ENCODE results near the gene PRB4.
"Not testable (repeated sequence)": the region's sequence is repeated elsewhere in the genome, so short reads cannot be mapped to it uniquely, and the experiment has no call there.

PRB4 gene

GRCh38 chr12:11310336-11310735 lies at the start of gene PRB4:
TSS of gene PRB4 (minus strand) at chr12:11310436. CDS start at chr12:11310398, 38 bp downstream.
- DNase-seq, result no peak

GRCh38 chr12:11351736-11352135 lies 41.5 kb upstream of the PRB4 start:
- not testable (repeated sequence) for DNase-seq

DNA sequence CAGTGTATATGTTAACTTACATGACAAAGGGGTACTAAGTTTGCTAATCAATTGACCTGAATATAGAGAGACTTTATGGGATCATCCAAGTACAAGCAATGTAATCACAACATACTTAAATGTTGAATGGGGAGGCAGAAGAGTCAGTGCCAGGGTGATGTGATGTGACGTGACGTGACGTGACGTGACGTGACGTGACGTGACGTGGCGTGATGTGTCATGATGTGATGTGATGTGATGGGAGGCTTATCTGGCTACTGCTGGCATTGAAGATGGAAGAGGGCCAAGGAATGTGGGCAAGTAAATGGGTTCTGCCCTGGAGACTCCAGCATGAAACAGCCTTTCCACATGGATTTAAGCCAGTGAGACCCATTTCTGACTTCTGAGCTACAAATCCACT lies 38.2 kb upstream of the PRB4 start:
- DNase-seq, result no peak

DNA sequence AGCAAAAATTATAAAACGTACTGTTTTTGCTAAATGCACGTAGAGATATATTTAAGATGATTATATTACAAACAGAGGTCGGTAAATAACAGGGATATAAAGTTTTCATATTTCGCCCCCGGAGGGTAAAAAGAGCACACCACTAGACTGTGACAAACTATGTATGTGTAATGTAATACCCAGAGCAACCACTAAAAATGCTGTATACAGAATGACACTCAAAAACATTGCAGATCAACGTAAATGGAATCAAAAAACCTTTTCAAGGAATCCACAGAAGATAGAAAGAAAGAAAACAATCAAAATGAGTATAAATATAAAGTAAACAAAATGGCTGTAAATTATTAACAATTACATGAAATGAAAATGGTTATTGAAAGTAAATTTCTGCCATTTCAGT lies 37.6 kb upstream of the PRB4 start:
- no peak for DNase-seq

GRCh38 chr12:11344500-11344899 lies 34.3 kb upstream of the PRB4 start:
- no peak for DNase-seq

DNA sequence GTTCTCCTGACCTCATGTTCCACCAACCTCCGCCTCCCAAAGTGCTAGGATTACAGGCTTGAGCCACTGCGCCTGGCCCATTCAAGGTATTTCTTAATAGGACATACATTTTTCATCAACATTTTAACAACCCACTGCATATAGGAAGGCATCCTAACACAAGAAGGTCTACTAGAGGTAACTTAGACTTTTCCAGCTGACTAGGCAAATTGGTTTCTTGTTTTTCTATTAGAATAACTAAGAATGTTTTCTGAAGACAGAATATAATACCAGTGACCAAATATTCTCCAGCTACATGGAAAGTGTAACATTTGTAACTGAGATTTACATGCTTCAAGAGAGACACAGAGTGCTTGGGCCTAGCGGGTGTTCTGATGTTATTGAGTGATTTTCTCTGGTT lies 14.2 kb upstream of the PRB4 start:
- DNase-seq, result no peak

GRCh38 chr12:11321980-11322379 lies 11.7 kb upstream of the PRB4 start:
- DNase-seq, result no peak

GRCh38 chr12:11307143-11307542 lies 3.1 kb downstream of the PRB4 start:
- DNase-seq, result no peak

DNA sequence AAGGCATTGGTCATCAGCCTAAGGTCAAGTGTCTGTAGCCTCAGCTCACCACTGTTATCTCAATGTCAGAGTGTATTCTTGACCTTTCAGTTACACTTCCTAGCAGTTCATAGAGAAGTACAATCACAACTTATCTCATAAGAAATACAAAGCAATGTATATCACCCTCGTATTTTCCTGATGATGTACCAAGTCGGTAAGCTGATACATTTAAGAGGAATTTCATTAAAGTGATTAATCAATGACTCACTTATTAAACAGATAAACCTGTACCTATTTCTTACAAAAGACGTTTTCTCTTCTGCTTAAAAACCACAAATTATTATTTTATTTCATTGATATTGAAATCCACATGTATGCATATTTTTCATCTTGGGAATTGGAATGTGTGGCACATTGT lies 36.8 kb downstream of the PRB4 start:
- no peak for DNase-seq

DNA sequence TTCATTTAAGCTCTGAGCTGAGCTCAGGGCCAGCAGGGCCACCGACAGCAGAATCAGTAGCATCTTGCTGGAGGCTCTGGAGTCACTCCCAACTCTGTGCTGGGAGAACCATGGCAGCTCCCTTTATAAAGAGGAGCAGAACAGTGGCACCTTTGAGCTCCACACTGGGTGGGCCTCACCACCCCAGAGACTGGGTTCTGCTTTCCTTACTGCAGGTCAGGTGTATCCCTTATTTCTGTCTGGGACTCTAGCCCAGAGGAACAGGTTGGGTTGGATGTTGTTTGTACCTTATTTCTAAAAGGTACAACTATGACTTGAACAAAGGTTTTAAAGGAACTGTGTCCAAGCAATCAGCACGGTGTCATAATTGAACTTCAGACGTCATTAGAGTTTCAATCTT lies 40.6 kb downstream of the PRB4 start, which contains the start of gene PRB3:
Gene PRB3, minus strand, starts transcription at position 101 of the 400 bp plus-strand sequence. Its CDS starts 38 bp downstream, at position 63.
- DNase-seq, result no peak

- DNase-seq, result no peak
These were observed 45.7 kb downstream of the PRB4 start for GRCh38 chr12:11264501-11264900.
